B cell (primary cell): ENCODE measurements around the gene ZG16. TPM values are rescaled to one million over a fixed set of nuclear protein-coding genes. Genes with fewer than 3 reads are reported as not detected.

ENCODE experiments used
- ATAC-seq: fragments of 200-7000 bp; cut with Tn5 transposase; one replicate; pipeline ENCODE4 v1.10.0; 2021; ENCODE audit warnings: low read depth, mild to moderate bottlenecking, moderate number of reproducible peaks, moderate library complexity
- CTCF ChIA-PET: fragments of 350-600 bp; sonication (Branson Sonifier 250); formaldehyde crosslinking; loops from one replicate; lab custom pipeline; 2021; ENCODE audit warnings: antibody characterized with exemption, inconsistent platforms; lab: Charles Lee
- POLR2A ChIA-PET: fragments of 350-600 bp; sonication (Branson Sonifier 250); formaldehyde crosslinking; loops from one replicate; lab custom pipeline; 2021; ENCODE audit warnings: antibody characterized with exemption; lab: Charles Lee
- DNase-seq: peaks from one replicate; pipeline ENCODE4 v3.0.0; 2013
- H2AFZ ChIP-seq: 2 replicates; pipeline ENCODE4 v1.6.1; 2012; ENCODE audit warnings: mild to moderate bottlenecking, low read depth, low read length; ENCODE audit not compliant: insufficient read depth, poor library complexity, severe bottlenecking
- H3K27ac ChIP-seq, 2 donors: 1 replicate in 1 of 2; 2 replicates in 1 of 2; pipeline ENCODE4 v1.5.1; 2012 to 2013; ENCODE audit warnings: low read length in 2 of 2, mild to moderate bottlenecking in 2 of 2, moderate library complexity in 1 of 2
- H3K27me3 ChIP-seq, 4 experiments: fragments of 200-600 bp in 1 of 4; sonication (generic) in 1 of 4; replicated peaks in 1 of 4; 1 replicate in 2 of 4; 2 replicates in 2 of 4; pipeline versions ENCODE4 v1.6.1 to v1.7.0; 2013 to 2016; ENCODE audit warnings: low read length in 3 of 4, mild to moderate bottlenecking in 2 of 4, mixed read lengths in 1 of 4, moderate library complexity in 1 of 4; ENCODE audit not compliant: insufficient read depth in 4 of 4, control insufficient read depth in 3 of 4; ENCODE audit errors: control extremely low read depth in 1 of 4
- H3K36me3 ChIP-seq, 2 experiments: replicated peaks in 1 of 2; 1 replicate in 1 of 2; 2 replicates in 1 of 2; pipeline versions ENCODE4 v1.6.1 to v1.7.1; 2013; ENCODE audit warnings: low read length in 1 of 2; ENCODE audit not compliant: insufficient read depth in 2 of 2, control insufficient read depth in 1 of 2; ENCODE audit errors: control extremely low read depth in 1 of 2, extremely low read depth in 1 of 2
- H3K4me1 ChIP-seq, 2 donors: fragments of 200-600 bp in 1 of 2; sonication (generic) in 1 of 2; 1 replicate in 1 of 2; 2 replicates in 1 of 2; pipeline versions ENCODE4 v1.5.1 to v1.6.1; 2013 to 2017; ENCODE audit warnings: low read length in 2 of 2; ENCODE audit not compliant: control insufficient read depth in 2 of 2, insufficient read depth in 2 of 2
- H3K4me2 ChIP-seq: replicated peaks from 2 replicates; pipeline ENCODE3; 2012; ENCODE audit warnings: mild to moderate bottlenecking, low read depth, low read length; ENCODE audit not compliant: poor library complexity, severe bottlenecking
- H3K4me3 ChIP-seq, 5 experiments: fragments of 200-600 bp in 1 of 5; sonication (generic) in 1 of 5; 1 replicate in 3 of 5; 2 replicates in 2 of 5; pipeline versions ENCODE4 v1.5.1 to v1.7.0; 2011 to 2016; ENCODE audit warnings: low read length in 4 of 5, mild to moderate bottlenecking in 4 of 5, low read depth in 2 of 5, control low read depth in 1 of 5, moderate library complexity in 1 of 5; ENCODE audit not compliant: insufficient read depth in 1 of 5; ENCODE audit errors: control extremely low read depth in 1 of 5, extremely low read depth in 1 of 5
- H3K79me2 ChIP-seq: fragments of 200-600 bp; sonication (generic); one replicate; pipeline ENCODE4 v1.6.0; 2016; ENCODE audit warnings: low read length; ENCODE audit not compliant: control insufficient read depth, insufficient read depth
- H3K9ac ChIP-seq: fragments of 200-600 bp; sonication (generic); 2 replicates; pipeline ENCODE4 v1.6.1; 2017; ENCODE audit warnings: mild to moderate bottlenecking, low read length, moderate library complexity
- H3K9me3 ChIP-seq, 3 donors: one replicate each; pipeline versions ENCODE4 v1.6.1 to v1.7.1; 2013; ENCODE audit warnings: low read length in 2 of 3; ENCODE audit not compliant: control insufficient read depth in 2 of 3, insufficient read depth in 1 of 3; ENCODE audit errors: control extremely low read depth in 1 of 3
- H4K20me1 ChIP-seq: 2 replicates; pipeline ENCODE4 v1.6.0; 2012; ENCODE audit warnings: mild to moderate bottlenecking, low read length; ENCODE audit not compliant: insufficient read depth, control insufficient read depth, poor library complexity, severe bottlenecking
- H3K27ac Mint-ChIP-seq: one replicate; pipeline ENCODE4 v1.8.0; 2021; ENCODE audit warnings: mixed read lengths
- H3K27me3 Mint-ChIP-seq: one replicate; pipeline ENCODE4 v1.8.0; 2021; ENCODE audit warnings: mixed read lengths
- H3K4me1 Mint-ChIP-seq: one replicate; pipeline ENCODE4 v1.8.0; 2021; ENCODE audit warnings: mixed read lengths
- H3K4me3 Mint-ChIP-seq: one replicate; pipeline ENCODE4 v1.8.0; 2021; ENCODE audit warnings: mixed read lengths
- H3K9me3 Mint-ChIP-seq: one replicate; pipeline ENCODE4 v1.8.0; 2022; ENCODE audit warnings: mixed read lengths; ENCODE audit not compliant: insufficient read depth
- EZH2 ChIP-seq: IDR thresholded peaks from 2 replicates; pipeline ENCODE4 v1.6.1; 2012; ENCODE audit warnings: borderline replicate concordance, low read depth, mild to moderate bottlenecking, moderate library complexity, low read length; ENCODE audit not compliant: insufficient read depth, poor library complexity, severe bottlenecking
- WGBS: methylation state at CpG from one replicate; pipeline ENCODE4 v1.1.5; 2013; ENCODE audit warnings: missing lambda C conversion rate; ENCODE audit not compliant: insufficient coverage; 5-methylcytosine and 5-hydroxymethylcytosine counted together
- intact Hi-C: fragments of 100-400 bp; cut with micrococcal nuclease; formaldehyde crosslinking; loops from one replicate; pipeline ENCODE4 v1.10.0; 2022
- polyA plus RNA-seq: library from polyadenylated mRNA; depleted of rRNA; stranded (reverse); fragments of >200 nt; gene quantifications from 2 replicates; pipeline ENCODE4 v1.2.3, GENCODE V29; 2012
- total RNA-seq, 2 donors: library from RNA; stranded (reverse); fragments of 120-200 nt in 1 of 2; gene quantifications; 1 replicate in 1 of 2; 2 replicates in 1 of 2; pipeline versions ENCODE4 v1.2.3 to v1.2.4, GENCODE V29; 2013 to 2022
- TF ChIP-seq, protein P1 (sequence below): fragments of 200-600 bp; IDR thresholded peaks from one replicate; pipeline ENCODE4 v1.8.0; 2022; ENCODE audit warnings: antibody characterized with exemption, mild to moderate bottlenecking

The ZG16 gene
- total and polyA plus RNA-seq, 2 donors (not counting 1 experiment from before 2014, with no cell fraction given) = 0.06 TPM; not detected in 1

DNA sequence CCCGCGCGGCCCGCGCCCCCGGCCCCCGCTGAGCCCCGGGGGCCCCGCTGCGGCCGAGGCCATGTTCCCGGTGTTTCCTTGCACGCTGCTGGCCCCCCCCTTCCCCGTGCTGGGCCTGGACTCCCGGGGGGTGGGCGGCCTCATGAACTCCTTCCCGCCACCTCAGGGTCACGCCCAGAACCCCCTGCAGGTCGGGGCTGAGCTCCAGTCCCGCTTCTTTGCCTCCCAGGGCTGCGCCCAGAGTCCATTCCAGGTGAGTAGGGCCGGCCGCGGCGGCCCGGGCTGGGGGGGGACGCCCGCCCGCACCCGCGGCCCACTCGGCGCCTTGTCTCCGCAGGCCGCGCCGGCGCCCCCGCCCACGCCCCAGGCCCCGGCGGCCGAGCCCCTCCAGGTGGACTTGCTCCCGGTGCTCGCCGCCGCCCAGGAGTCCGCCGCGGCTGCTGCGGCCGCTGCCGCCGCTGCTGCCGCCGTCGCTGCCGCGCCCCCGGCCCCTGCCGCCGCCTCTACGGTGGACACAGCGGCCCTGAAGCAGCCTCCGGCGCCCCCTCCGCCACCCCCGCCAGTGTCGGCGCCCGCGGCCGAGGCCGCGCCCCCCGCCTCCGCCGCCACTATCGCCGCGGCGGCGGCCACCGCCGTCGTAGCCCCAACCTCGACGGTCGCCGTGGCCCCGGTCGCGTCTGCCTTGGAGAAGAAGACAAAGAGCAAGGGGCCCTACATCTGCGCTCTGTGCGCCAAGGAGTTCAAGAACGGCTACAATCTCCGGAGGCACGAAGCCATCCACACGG is 28.8 kb downstream of the ZG16 start:
- Histone ChIP-seq H3K4me3 (peak overlapping the region; percentile 25 to 77 (median 66)), H2AFZ (peak overlapping the region; percentile 62), H3K4me2 (peak overlapping the region; percentile 99), H3K27me3 (peaks cover 0 to 7% (median 2%) of the 10 kb centered on the region in 4 experiments), H3K79me2 (peaks cover 37% of the 10 kb centered on the region), H3K4me1 (peaks cover 56 to 61% of the 10 kb centered on the region in 2 donors), H4K20me1 (peaks cover 39% of the 10 kb centered on the region), H3K9ac (peak overlapping the region; percentile 68), H3K9me3 (peaks cover 0 to 5% (median 0%) of the 10 kb centered on the region in 3 donors), H3K36me3 (peaks cover 2 to 18% of the 10 kb centered on the region in 2 experiments), H3K27ac (peak overlapping the region; percentile 68 to 89)
- ATAC-seq = no peak
- ChIA-PET POLR2A (interaction anchor here (0.6 to 4.3 kb wide), 13 partner anchors 9 to 198 kb away, joined by 3 to 31 read pairs (median 7); partner anchors contain the start of genes C16orf54, KCTD13, KIF22 and PAGR1), CTCF (interaction anchor here (0.7 to 3.8 kb wide), 18 partner anchors 11 to 225 kb away, joined by 3 to 66 read pairs (median 4); partner anchors contain the start of genes C16orf54, KIF22, MVP and PAGR1)
- intact Hi-C loops = loop anchor here (1.0 to 5.0 kb wide), 3 partner anchors 41 to 198 kb away; no protein-coding TSS in a partner anchor
- Mint-ChIP-seq H3K4me3 (peak overlapping the region; percentile 93), H3K27me3 (no peaks in the 10 kb centered on the region), H3K27ac (peak overlapping the region; percentile 94), H3K9me3 (no peaks in the 10 kb centered on the region), H3K4me1 (peaks cover 57% of the 10 kb centered on the region)
- no peak for TF ChIP-seq EZH2
- TF ChIP-seq, protein P1, sequence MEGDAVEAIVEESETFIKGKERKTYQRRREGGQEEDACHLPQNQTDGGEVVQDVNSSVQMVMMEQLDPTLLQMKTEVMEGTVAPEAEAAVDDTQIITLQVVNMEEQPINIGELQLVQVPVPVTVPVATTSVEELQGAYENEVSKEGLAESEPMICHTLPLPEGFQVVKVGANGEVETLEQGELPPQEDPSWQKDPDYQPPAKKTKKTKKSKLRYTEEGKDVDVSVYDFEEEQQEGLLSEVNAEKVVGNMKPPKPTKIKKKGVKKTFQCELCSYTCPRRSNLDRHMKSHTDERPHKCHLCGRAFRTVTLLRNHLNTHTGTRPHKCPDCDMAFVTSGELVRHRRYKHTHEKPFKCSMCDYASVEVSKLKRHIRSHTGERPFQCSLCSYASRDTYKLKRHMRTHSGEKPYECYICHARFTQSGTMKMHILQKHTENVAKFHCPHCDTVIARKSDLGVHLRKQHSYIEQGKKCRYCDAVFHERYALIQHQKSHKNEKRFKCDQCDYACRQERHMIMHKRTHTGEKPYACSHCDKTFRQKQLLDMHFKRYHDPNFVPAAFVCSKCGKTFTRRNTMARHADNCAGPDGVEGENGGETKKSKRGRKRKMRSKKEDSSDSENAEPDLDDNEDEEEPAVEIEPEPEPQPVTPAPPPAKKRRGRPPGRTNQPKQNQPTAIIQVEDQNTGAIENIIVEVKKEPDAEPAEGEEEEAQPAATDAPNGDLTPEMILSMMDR = no peak
- under 1% methylated on average over 99 of the region's 99 CpGs for WGBS
- peak; percentile 74 for DNase-seq
